ENCODE results near the gene ATG13.

The ATG13 gene

GRCh38 chr11:46588131-46588530 lies 29.2 kb upstream of the ATG13 start:
- TF ChIP-seq CTCF (IDR thresholded peaks at IDR 0.05), result no peak
- DNase-seq, result no peak
- Histone ChIP-seq H3K36me3 (no peaks in the 10 kb centered on the region), H3K27me3 (no peaks in the 10 kb centered on the region), H3K27ac (no peak overlapping the region), H3K4me1 (peaks cover 0 to 45% (median 24%) of the 10 kb centered on the region in 4 donors), H3K4me3 (no peak overlapping the region), H3K9me3 (no peaks in the 10 kb centered on the region)
- intact Hi-C loops (cut with DNase I; ENCODE audit: low total_unique reads), result no loop called here

- Histone ChIP-seq H3K4me3 (no peak overlapping the region), H3K27me3 (no peaks in the 10 kb centered on the region), H3K9me3 (no peaks in the 10 kb centered on the region), H3K36me3 (no peaks in the 10 kb centered on the region), H3K4me1 (peaks cover 0 to 45% (median 25%) of the 10 kb centered on the region in 4 donors), H3K27ac (no peak overlapping the region)
- intact Hi-C loops (cut with DNase I; ENCODE audit: low total_unique reads), result no loop called here
- no peak for DNase-seq
- TF ChIP-seq CTCF (IDR thresholded peaks at IDR 0.05), result no peak
Observed at GRCh38 chr11:46588915-46589314, 28.4 kb upstream of the ATG13 start.

- no peak for DNase-seq
- no peaks in the 10 kb centered on the region for H3K27me3 ChIP-seq
- no peaks in the 10 kb centered on the region for H3K36me3 ChIP-seq
- peaks cover 0 to 52% (median 25%) of the 10 kb centered on the region in 4 donors for H3K4me1 ChIP-seq
- H3K9me3 ChIP-seq, result no peaks in the 10 kb centered on the region
- no peak for TF ChIP-seq CTCF (IDR thresholded peaks at IDR 0.05)
- intact Hi-C loops (cut with DNase I; ENCODE audit: low total_unique reads), result no loop called here
- H3K4me3 ChIP-seq, result no peak overlapping the region
- H3K27ac ChIP-seq, result peak overlapping the region; percentile 7 to 14
Observed at GRCh38 chr11:46590740-46591605, 26.4 kb upstream of the ATG13 start.

- intact Hi-C loops (cut with DNase I; ENCODE audit: low total_unique reads), result no loop called here
Observed at GRCh38 chr11:46593550-46594373, 23.6 kb upstream of the ATG13 start, which contains the start of gene AMBRA1. Gene AMBRA1 (minus strand): TSS chr11:46594023. CDS start chr11:46548380, 45,643 bp downstream.

GRCh38 chr11:46594374-46594700 lies 23.0 kb upstream of the ATG13 start:
- no peak for TF ChIP-seq CTCF (IDR thresholded peaks at IDR 0.05)
- intact Hi-C loops (cut with DNase I; ENCODE audit: low total_unique reads), result no loop called here
- H3K4me3 ChIP-seq, result peak overlapping the region; percentile 86

More at GRCh38 chr11:46593550-46594373, 23.6 kb upstream of the ATG13 start, which contains the start of gene AMBRA1:
- H3K4me3 ChIP-seq, result peak within 1 kb of the TSS; percentile 86
- peak within 1 kb of the TSS; percentile 82 to 83 for H3K27ac ChIP-seq
- peaks cover 0 to 51% (median 23%) of the 10 kb centered on the region in 4 donors for H3K4me1 ChIP-seq
- H3K36me3 ChIP-seq, result no peaks in the 10 kb centered on the region
- no peaks in the 10 kb centered on the region for H3K27me3 ChIP-seq
- DNase-seq, result peak; percentile 86 to 90
- TF ChIP-seq CTCF (IDR thresholded peaks at IDR 0.05), result no peak
- H3K9me3 ChIP-seq, result no peaks in the 10 kb centered on the region

More at GRCh38 chr11:46594374-46594700, 23.0 kb upstream of the ATG13 start:
- DNase-seq, result no peak
- H3K36me3 ChIP-seq, result no peaks in the 10 kb centered on the region
- H3K9me3 ChIP-seq, result no peaks in the 10 kb centered on the region
- H3K27me3 ChIP-seq, result no peaks in the 10 kb centered on the region
- H3K27ac ChIP-seq, result peak overlapping the region; percentile 82 to 83
- peaks cover 0 to 45% (median 23%) of the 10 kb centered on the region in 4 donors for H3K4me1 ChIP-seq
